Measurements from ENCODE around the gene CHPF2.

- TF ChIP-seq CTCF (IDR thresholded peaks at IDR 0.05 in 8 of 11, conservative IDR thresholded peaks at IDR 0.05 in 3 of 11), result no peak
- TF ChIP-seq POLR2A (IDR thresholded peaks at IDR 0.05), result no peak
Measured at GRCh38 chr7:151206914-151207313, 25.4 kb upstream of the CHPF2 start.

Measured in spleen (tissue), 7 donors.